OCI-M2 (cell line): ENCODE measurements around the gene IL17REL.

Experiments
- DNase-seq: peaks from one replicate; lab custom pipeline; 2025; ENCODE audit not compliant: unreplicated experiment; lab: John Stamatoyannopoulos, UW

IL17REL gene

GRCh38 chr22:50027639-50028537, 15.3 kb upstream of the IL17REL start:
- DNase-seq, result no peak

DNA sequence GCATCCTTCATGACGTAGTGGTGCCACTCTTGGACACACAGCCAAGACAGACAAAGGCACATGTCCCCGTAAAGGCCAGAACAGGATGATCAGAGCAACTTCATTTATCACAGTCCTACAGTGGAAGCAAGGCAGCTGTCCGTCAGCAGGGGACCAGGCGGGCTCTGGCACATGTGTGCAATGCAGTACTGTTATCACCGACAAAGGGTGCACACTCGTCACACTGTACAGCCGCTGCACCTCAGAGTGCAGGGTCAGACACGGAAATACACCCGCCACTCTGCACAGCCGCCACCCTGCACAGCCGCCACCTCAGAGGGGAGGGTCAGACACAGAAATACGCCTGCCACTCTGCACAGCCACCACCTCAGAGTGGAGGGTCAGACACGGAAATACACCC, 13.4 kb upstream of the IL17REL start:
- DNase-seq, result no peak

- DNase-seq, result no peak
These were observed 9.7 kb upstream of the IL17REL start for GRCh38 chr22:50022171-50022819.

DNA sequence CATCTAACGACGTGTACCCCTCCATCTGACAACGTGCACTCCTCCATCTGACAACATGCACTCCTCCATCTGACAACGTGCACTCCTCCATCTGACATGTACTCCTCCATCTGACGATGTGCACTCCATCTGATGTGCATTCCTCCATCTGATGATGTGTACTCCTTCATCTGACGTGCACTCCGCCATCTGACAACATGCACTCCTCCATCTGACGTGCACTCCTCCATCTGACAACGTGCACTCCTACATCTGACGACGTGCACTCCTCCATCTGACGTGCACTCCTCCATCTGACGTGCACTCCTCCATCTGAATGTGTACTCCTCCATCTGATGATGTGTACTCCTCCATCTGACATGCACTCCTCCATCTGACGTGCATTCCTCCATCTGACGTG, 8.0 kb upstream of the IL17REL start:
- no peak for DNase-seq

DNA sequence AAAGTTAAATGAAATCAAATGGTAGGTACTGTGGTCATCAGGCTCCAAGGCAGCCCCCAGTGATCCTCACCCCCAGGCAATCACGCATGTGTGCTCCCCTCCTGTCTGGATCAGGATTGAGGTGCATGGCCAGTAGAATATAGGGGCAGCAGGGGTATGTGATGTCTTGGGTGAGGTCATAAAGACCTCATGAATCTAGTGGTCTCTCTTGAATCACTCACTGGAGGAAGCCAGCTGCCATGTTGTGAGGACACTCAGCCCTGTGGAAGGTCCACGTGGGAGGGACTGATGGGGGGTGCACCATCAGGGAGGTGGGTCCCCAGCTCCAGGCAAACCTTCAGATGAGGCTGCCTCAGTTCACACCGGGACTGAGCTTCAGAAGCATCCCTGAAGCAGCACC, 6.8 kb upstream of the IL17REL start:
- DNase-seq, result no peak

DNA sequence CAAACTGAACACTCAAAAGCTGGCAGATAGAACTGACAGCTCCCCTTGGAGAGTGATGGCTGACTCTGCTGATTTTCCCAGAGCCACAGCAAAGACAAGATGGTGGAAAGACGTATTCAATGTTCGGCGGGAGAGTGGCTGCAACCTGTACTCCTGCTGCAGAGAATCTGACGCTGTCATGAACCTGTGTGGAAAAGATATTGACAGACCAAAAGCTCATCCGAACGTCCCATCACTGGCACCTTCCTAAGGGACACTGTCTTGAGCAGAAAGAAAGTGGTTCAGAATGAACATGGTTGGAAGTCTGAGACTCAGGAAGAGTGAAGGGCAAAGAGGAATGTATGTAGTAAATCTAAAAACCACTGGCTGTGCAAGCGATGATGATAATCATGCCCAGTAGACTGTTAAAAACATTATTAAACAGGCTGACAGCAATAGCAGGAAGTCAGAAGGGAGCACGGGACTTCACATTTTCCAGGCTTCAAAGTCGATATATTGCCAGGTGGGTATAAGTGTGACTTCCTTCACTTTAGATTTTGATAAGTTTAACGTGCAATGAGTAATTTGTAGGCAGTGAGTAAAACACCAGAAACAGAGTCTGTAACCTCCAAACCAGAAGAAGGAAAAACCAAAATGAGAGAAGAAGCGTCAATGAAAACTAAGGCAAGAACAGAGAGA, 6.2 kb upstream of the IL17REL start:
- DNase-seq, result no peak

- DNase-seq, result no peak
These were observed 5.2 kb upstream of the IL17REL start for GRCh38 chr22:50017701-50018224.

- DNase-seq, result no peak
These were observed 4.6 kb upstream of the IL17REL start for GRCh38 chr22:50016988-50017700.

DNA sequence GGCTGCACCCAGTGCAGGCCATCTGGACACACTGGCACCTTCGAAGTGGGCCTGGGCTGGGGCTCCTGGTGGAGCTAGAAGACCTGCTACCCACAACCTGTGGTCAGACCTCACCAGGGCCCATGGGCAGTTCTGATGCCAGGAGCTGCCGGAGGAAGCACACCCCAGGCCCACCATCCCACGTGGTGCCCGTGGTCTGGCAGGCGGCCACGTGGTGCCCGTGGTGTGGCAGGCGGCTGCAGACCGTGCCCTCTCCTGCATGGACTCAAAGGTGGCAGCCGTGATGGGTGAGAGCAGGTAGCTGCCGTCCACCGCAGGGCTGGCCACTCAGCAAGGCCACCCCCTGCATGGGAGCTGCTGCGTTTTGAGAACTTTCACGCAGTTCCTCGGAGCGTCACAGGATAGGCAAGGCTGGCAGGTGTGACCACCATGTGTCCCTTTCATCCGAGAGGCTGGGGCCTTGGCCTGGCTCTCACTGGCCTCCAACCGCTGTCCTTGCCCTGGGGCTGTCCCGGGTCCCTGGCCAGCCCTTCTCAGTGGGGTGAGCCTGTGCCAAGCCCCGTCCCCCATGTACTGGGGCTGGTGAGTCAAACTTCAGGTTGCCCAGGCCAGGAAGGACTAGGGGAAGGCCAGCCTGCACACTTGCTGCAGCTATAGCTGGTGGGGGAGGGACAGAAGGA, 3.9 kb upstream of the IL17REL start:
- no peak for DNase-seq

DNA sequence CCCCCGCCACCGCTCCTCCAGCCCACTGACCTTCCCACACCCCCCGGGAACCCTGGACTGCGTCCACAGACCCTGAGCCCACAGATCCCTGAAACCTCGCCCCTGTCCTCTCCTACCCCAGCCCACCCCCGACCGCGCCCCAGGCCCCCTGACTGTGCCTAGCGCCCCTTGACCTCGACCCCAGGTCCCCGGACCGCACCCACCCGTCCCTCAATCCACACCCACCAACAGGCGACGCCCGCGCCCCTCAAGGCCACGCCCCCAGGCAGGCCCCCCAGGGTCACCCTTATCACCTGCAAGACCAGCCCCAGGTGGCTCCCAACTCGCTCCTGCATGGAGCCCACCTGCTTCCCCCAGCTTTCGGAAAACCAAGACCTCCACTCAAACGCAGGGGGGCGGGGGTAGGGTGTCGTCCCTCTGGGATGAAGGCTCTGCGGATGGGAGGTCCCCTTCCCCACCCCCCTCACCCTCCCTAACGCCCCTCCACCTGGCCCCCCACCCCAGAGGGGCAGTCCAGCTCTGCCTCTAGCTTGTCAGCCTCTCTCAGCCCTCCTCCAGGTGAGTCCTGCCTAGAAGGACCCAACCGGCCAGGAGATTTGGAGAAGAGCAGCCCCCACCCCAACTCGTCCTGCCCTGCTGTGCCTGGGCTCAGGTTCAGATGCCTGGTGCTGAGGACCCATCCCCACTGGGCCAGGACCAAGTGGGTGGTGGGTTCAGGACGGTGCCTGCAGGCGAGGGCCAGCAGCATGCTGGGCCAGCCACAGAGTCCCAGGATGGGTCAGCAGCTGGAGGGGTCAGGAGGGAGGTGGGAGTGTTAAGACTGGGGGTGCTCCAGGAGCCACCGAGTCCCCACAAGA, 3.1 kb upstream of the IL17REL start:
- no peak for DNase-seq

GRCh38 chr22:50014655-50015401, 2.3 kb upstream of the IL17REL start:
- DNase-seq, result no peak

DNA sequence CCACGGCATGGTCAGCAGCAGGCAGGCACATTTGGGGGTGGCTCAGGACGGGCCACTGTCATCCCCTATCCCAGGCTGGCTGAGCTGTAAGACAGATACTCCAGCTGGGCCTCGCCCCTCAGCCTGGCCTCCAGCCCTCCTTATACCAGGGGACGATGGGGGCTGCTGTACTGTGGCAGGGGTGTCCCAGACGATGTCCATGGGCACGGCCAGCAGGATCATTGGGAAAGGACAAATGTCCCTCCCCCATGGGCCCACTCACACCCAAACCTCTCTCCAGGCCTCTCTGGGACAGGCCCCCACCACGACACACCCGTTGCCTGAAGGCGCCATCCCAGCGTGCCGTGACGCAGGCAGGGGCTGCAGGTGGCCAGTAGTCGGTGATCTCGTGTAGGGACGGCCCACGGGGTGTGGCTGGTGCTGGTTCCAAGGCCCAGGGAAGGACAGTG, 1.5 kb upstream of the IL17REL start:
- no peak for DNase-seq

DNA sequence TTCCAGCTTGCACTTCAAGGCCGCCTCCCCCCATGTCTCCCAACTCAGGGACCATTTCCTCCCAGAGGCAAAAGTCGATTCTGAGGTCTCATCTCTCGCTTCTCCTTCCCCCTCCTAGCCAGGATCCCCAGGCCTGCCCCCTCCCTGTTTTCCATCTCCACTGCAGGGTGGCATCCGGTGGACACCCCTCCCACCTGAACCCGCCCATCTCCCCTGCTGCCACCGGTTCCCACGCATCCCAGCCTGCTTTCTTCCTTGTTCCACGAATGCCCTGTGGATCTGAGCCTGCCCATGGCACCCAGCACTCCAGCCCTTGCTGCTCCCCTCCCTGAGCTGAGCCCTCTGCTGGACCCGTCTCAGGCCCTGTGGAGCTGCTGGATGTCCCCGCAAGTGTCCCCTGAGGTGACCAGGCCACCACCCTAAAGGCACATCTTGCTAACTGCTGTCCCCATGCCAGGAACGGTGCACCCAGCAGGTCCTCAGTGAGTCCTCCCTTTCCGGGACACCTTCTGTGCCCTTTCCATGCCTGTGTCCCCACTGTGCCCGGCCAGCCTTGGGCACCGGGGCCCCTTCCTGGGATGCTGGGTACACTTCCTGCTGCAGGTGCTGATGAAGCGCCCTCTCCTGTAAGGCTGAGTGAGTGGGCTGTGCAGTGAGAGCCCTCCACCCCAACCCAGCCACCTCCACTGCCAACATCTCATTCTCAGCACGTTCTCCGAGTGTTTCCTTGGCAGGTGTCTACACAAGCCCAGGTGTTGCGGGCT, 936 bp downstream of the IL17REL start:
- no peak for DNase-seq

GRCh38 chr22:50010676-50011446, 1.7 kb downstream of the IL17REL start:
- DNase-seq, result no peak

DNA sequence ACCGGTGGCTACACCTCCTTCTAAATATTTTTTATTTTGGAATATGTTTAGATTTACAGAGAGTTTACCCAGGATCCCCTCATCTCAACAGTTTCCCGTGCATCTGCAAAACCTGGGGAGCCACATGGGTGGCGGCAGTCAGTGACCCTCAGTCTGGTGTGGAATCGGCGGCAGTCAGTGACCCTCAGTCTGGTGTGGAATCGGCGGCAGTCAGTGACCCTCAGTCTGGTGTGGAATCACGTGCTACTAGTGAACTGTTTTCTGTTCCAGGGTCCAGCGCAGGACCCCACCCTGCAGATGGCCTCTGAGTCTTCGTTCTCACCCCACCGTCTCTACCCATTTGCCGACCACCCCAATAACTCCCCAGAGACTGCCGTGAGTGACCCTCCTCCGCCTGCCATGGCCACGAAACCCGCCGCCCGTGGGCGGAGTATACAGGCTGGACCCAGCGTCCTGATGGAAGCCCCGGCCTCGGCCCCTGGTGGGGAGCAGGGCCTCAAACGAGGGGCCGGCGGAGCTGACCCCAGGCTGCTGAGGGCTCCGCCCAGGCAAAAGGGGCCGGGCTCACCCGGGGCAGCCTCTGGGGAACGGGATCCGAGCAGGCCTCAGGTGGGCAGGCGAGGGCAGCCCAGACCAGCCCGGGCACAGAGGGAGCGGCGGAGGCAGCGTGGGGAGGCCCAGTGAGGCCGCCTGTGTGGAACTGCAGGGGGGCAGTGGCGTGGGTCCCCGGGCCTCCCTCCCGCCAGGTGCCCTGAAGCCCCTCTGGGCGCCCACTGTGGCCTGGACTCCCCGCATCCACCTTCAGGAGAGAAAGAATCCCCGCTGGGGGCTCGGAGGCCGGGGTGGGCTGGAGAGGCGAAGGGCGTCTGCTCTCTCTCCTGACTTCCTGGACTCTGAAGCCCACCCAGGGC, 2.5 kb downstream of the IL17REL start:
- DNase-seq, result no peak

GRCh38 chr22:50009251-50009650, 3.3 kb downstream of the IL17REL start:
- no peak for DNase-seq
